ENCODE measurements around the gene NHS. TPM values are rescaled to one million over a fixed set of nuclear protein-coding genes. Genes with fewer than 3 reads are reported as not detected.

The NHS gene
- total RNA-seq, 1 experiment from 2014 or later, result 5.7 TPM

DNA sequence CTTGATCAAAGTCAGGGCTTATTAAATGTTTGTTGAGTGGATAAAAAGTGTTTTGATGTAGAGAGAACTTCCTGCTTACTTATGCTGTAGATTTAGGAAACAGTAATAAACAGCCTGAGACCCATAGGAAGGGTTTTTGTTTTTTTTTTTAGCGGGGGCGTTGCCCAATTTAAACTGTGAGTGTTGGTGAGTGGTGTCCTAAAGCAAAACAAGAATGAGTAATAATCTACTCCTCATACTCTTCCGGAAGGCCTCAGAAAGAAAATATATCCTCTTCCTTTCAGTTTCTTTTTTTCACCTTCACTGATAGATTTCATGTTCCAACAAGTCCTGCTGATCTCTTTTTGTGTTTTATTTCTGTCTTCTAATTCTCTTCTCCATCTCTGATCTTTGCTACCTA lies 257.9 kb downstream of the NHS start:
- Histone ChIP-seq H2AFZ (ENCODE audit: low read depth, low read length, poor library complexity, severe bottlenecking) (no peak overlapping the region), H3K27me3 (ENCODE audit: insufficient read depth, low read length) (no peaks in the 10 kb centered on the region), H3K9me3 (ENCODE audit: control insufficient read depth in 1 of 2, insufficient read depth in 1 of 2, low read depth in 1 of 2, low read length in 2 of 2) (no peaks in the 10 kb centered on the region), H3K27ac (ENCODE audit: low read depth, low read length) (no peak overlapping the region), H3K9me2 (ENCODE audit: insufficient read depth) (no peaks in the 10 kb centered on the region), H3K79me2 (ENCODE audit: insufficient read depth, low read length) (no peaks in the 10 kb centered on the region), H3K36me3 (ENCODE audit: control insufficient read depth in 1 of 2, insufficient read depth in 2 of 2, low read length in 2 of 2) (no peaks in the 10 kb centered on the region), H4K20me1 (ENCODE audit: insufficient read depth) (no peaks in the 10 kb centered on the region), H3K4me1 (ENCODE audit: control insufficient read depth in 1 of 2, insufficient read depth in 2 of 2, low read length in 2 of 2) (no peaks in the 10 kb centered on the region), H3K4me3 (replicated peaks in 1 of 2; ENCODE audit: low read depth in 1 of 2, low read length in 2 of 2) (no peak overlapping the region), H3K9ac (ENCODE audit: low read length) (no peak overlapping the region), H3K4me2 (ENCODE audit: low read length) (no peak overlapping the region)
- BruUV-seq (replicated peaks), result no TSS peak
- intact Hi-C loops (cut with micrococcal nuclease), result no loop called here
- RAD21 ChIA-PET (ENCODE audit: low non-redundant PET in 1 of 2, low total read pairs in 2 of 2, uncharacterized antibody in 2 of 2, unreplicated experiment in 2 of 2), result no interaction called here
- ATAC-seq (no peak), DNase-seq (ENCODE audit: low read depth, low spot score) (no peak)
- CTCF ChIA-PET, result no interaction called here
- TF ChIP-seq YY1 (IDR thresholded peaks at IDR 0.05; ENCODE audit: extremely low read depth, insufficient replicate concordance, low read depth, low read length) (no peak), SP1 (IDR thresholded peaks at IDR 0.05; ENCODE audit: low read depth) (no peak), EGR1 (IDR thresholded peaks at IDR 0.05; ENCODE audit: low read depth) (no peak), ZFX (IDR thresholded peaks at IDR 0.05) (no peak), RAD21 (IDR thresholded peaks at IDR 0.05; ENCODE audit: low read depth) (no peak), CBX3 (IDR thresholded peaks at IDR 0.05; ENCODE audit: low read depth) (no peak)
- POLR2A ChIA-PET, result no interaction called here

- TF ChIP-seq, protein P1, sequence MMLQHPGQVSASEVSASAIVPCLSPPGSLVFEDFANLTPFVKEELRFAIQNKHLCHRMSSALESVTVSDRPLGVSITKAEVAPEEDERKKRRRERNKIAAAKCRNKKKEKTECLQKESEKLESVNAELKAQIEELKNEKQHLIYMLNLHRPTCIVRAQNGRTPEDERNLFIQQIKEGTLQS (IDR thresholded peaks at IDR 0.05), result no peak
- Histone ChIP-seq H3K36me3 (ENCODE audit: control insufficient read depth in 1 of 2, insufficient read depth in 2 of 2, low read length in 2 of 2) (no peaks in the 10 kb centered on the region), H3K27ac (ENCODE audit: low read depth, low read length) (no peak overlapping the region), H3K4me2 (ENCODE audit: low read length) (no peak overlapping the region), H3K4me1 (ENCODE audit: control insufficient read depth in 1 of 2, insufficient read depth in 2 of 2, low read length in 2 of 2) (no peaks in the 10 kb centered on the region), H3K4me3 (replicated peaks in 1 of 2; ENCODE audit: low read depth in 1 of 2, low read length in 2 of 2) (no peak overlapping the region), H3K79me2 (ENCODE audit: insufficient read depth, low read length) (no peaks in the 10 kb centered on the region), H3K9me2 (ENCODE audit: insufficient read depth) (no peaks in the 10 kb centered on the region), H4K20me1 (ENCODE audit: insufficient read depth) (no peaks in the 10 kb centered on the region), H3K27me3 (ENCODE audit: insufficient read depth, low read length) (no peaks in the 10 kb centered on the region), H3K9me3 (ENCODE audit: control insufficient read depth in 1 of 2, insufficient read depth in 1 of 2, low read depth in 1 of 2, low read length in 2 of 2) (no peaks in the 10 kb centered on the region), H2AFZ (ENCODE audit: low read depth, low read length, poor library complexity, severe bottlenecking) (no peak overlapping the region), H3K9ac (ENCODE audit: low read length) (no peak overlapping the region)
- DNase-seq (ENCODE audit: low read depth, low spot score), result no peak
- no peak for ATAC-seq
- ChIA-PET CTCF (no interaction called here), RAD21 (ENCODE audit: low non-redundant PET in 1 of 2, low total read pairs in 2 of 2, uncharacterized antibody in 2 of 2, unreplicated experiment in 2 of 2) (interaction anchor here in 1 of 2 experiments (0.9 kb wide), 1 partner anchor 504 kb away, joined by 3 read pairs; no protein-coding TSS in a partner anchor), POLR2A (no interaction called here)
- intact Hi-C loops (cut with micrococcal nuclease), result no loop called here
- no TSS peak for BruUV-seq (replicated peaks)
Observed at GRCh38 chrX:17633546-17633945, 258.5 kb downstream of the NHS start.
